IPS-NIHi7 (cell line): ENCODE data around the gene NPR1.
A peak's percentile ranks its signal among the peaks of the same experiment; 100 is the strongest.
"Not testable (repeated sequence)": the region's sequence is repeated elsewhere in the genome, so short reads cannot be mapped to it uniquely, and the experiment has no call there.

Experiments used
- DNase-seq: peaks from one replicate; pipeline ENCODE4 v3.0.0; 2012; ENCODE audit warnings: mixed read lengths; ENCODE audit errors: extremely low spot score

The NPR1 gene

GRCh38 chr1:153723687-153724086 is 45.2 kb downstream of the NPR1 start:
- no peak for DNase-seq

- not testable (repeated sequence) for DNase-seq
These were observed 46.1 kb downstream of the NPR1 start for GRCh38 chr1:153724634-153725033.

- DNase-seq = peak; percentile 99
These were observed 49.2 kb downstream of the NPR1 start, which contains the start of gene INTS3 for GRCh38 chr1:153727463-153728304. TSS of gene INTS3 (plus strand) at chr1:153728050. CDS start at chr1:153728635, 585 bp downstream.

GRCh38 chr1:153728305-153729066 is 50.0 kb downstream of the NPR1 start:
- peak; percentile 59 for DNase-seq

- DNase-seq = no peak
These were observed 52.0 kb downstream of the NPR1 start for GRCh38 chr1:153730468-153730988.

GRCh38 chr1:153733970-153734369 is 55.5 kb downstream of the NPR1 start:
- no peak for DNase-seq

GRCh38 chr1:153734396-153735089 is 56.1 kb downstream of the NPR1 start:
- no peak for DNase-seq

GRCh38 chr1:153735090-153735420 is 56.6 kb downstream of the NPR1 start:
- DNase-seq = no peak

GRCh38 chr1:153741986-153742385 is 63.5 kb downstream of the NPR1 start:
- no peak for DNase-seq

- DNase-seq = no peak
These were observed 64.1 kb downstream of the NPR1 start for GRCh38 chr1:153742411-153743142.
